HFFc6 (cell line): Measurements from ENCODE around the gene KIAA1549. TPM values are rescaled to one million over a fixed set of nuclear protein-coding genes. Genes with fewer than 3 reads are reported as not detected.

Experiments
- DNase-seq: peaks from one replicate; pipeline ENCODE4 v3.0.0-alpha.2; 2018
- H3K27ac Mint-ChIP-seq: 2 replicates; pipeline ENCODE4 v1.8.0; 2020; ENCODE audit warnings: mild to moderate bottlenecking, mixed read lengths
- H3K27me3 Mint-ChIP-seq: 2 replicates; pipeline ENCODE4 v1.8.0; 2021; ENCODE audit warnings: mild to moderate bottlenecking, moderate library complexity, mixed read lengths; ENCODE audit not compliant: insufficient read depth
- H3K36me3 Mint-ChIP-seq: 2 replicates; pipeline ENCODE4 v1.8.0; 2021; ENCODE audit warnings: low read depth, mixed read lengths
- H3K4me1 Mint-ChIP-seq: 2 replicates; pipeline ENCODE4 v1.8.0; 2020; ENCODE audit warnings: low read depth, mixed read lengths
- H3K4me3 Mint-ChIP-seq: 2 replicates; pipeline ENCODE4 v1.8.0; 2020; ENCODE audit warnings: mild to moderate bottlenecking, moderate library complexity, mixed read lengths
- H3K9me3 Mint-ChIP-seq: 2 replicates; pipeline ENCODE4 v1.8.0; 2020; ENCODE audit warnings: mild to moderate bottlenecking, mixed read lengths
- total RNA-seq, 6 experiments: library from RNA; stranded (reverse); fragmentation: NEBNext Ultra II Directional; extraction: Animal tissue kit (Norgen Biotek cat#: 25700); gene quantifications; 2 replicates in 1 of 6; 3 replicates in 5 of 6; pipeline ENCODE4 v1.2.3, GENCODE V29; 2021
- TF ChIP-seq, protein P1 (sequence below): fragments of 200-600 bp; sonication (generic); IDR thresholded peaks from 2 replicates; pipeline ENCODE4 v1.5.0; 2021; ENCODE audit warnings: antibody characterized with exemption, mild to moderate bottlenecking

The KIAA1549 gene
- total RNA-seq, 6 experiments from 2014 or later = 7.0 to 13.3 (median 7.9) TPM

DNA sequence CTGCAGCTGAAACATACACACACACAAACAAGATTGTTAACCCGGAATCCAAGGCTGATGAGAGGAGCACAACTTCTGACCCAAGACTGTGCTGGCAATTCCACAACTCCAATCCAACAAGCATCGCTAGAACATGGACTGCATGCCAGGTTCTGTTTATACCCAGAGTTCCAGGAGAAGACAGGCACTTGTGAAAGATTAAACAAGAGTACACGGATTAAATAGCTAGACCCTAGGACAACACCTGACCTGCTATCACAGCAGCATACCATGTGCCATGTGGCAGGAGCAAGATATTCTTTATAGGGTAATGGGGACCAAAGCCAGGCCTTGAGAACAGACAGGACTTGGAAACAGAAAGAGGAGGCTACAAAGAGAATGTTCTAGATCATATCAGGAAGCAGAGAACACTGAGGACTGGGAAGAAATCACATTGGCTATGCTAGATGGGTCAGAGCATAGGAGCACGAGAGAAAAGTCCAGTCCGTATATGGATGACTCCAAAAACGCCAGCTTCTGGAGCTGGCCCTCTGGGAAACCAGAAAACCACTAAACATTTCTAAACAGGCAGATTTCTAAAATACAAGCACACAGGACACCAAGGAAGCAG, 99.5 kb downstream of the KIAA1549 start:
- Mint-ChIP-seq H3K36me3 (no peaks in the 10 kb centered on the region), H3K4me1 (peaks cover 16% of the 10 kb centered on the region), H3K27ac (no peak overlapping the region), H3K4me3 (no peak overlapping the region), H3K27me3 (no peaks in the 10 kb centered on the region), H3K9me3 (no peaks in the 10 kb centered on the region)
- TF ChIP-seq, protein P1, sequence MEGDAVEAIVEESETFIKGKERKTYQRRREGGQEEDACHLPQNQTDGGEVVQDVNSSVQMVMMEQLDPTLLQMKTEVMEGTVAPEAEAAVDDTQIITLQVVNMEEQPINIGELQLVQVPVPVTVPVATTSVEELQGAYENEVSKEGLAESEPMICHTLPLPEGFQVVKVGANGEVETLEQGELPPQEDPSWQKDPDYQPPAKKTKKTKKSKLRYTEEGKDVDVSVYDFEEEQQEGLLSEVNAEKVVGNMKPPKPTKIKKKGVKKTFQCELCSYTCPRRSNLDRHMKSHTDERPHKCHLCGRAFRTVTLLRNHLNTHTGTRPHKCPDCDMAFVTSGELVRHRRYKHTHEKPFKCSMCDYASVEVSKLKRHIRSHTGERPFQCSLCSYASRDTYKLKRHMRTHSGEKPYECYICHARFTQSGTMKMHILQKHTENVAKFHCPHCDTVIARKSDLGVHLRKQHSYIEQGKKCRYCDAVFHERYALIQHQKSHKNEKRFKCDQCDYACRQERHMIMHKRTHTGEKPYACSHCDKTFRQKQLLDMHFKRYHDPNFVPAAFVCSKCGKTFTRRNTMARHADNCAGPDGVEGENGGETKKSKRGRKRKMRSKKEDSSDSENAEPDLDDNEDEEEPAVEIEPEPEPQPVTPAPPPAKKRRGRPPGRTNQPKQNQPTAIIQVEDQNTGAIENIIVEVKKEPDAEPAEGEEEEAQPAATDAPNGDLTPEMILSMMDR = no peak
- no peak for DNase-seq

DNA sequence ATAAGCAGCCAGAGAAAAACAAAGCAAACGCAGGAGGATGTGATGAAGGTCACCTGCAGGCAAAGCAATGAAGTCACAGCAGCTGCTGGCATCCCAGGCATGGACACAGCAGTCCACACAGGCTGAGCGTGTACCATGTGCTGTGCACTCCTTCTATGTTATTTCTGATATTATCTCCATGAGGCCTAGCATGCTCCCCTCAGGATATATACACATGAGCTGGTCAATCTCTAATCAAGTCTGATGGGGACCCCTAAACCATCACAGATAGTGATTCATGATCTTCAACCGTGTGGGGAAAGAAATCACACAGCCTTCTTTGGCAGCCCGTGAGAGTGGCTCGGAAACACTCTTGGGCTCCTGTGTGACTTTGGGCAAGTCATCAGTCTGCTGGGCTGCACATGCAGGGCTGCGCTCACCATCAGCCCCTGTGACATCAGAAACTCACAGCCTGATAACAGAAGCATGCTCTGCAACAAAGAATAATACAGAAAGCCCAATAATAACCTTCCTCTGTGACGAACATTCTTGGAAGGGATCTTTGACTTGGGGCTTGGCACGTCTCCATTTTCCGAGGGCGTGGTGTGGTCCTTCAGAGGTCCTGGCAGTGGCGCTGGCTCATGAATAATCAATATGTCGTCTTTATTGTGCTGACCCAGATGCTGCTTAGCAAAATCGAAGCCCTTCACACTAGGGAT, 100.2 kb downstream of the KIAA1549 start:
- H3K4me3 Mint-ChIP-seq = no peak overlapping the region
- DNase-seq = no peak
- no peak overlapping the region for H3K27ac Mint-ChIP-seq
- H3K4me1 Mint-ChIP-seq = peaks cover 18% of the 10 kb centered on the region
- H3K36me3 Mint-ChIP-seq = no peaks in the 10 kb centered on the region
- no peaks in the 10 kb centered on the region for H3K9me3 Mint-ChIP-seq
- TF ChIP-seq, protein P1 = no peak
- no peaks in the 10 kb centered on the region for H3K27me3 Mint-ChIP-seq

DNA sequence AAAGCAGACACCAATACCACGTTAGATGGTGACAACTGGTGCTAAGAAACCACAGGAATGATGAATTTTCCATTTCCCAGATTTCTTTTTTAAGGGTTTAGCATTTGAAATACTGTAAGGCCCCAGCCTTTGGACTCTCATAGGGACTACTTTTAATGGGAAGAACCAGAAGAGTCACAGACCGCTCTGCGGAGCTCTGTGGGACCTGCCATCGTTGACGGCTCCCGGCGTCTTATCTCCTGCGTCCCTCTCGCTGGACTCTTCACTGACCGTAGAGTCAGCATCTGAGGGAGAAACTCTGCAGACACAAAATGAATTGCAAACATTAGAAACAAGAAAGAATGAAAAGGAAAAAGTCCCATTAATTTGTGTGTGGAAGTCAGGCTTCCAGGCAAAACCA, 101.8 kb downstream of the KIAA1549 start:
- H3K4me1 Mint-ChIP-seq = peaks cover 35% of the 10 kb centered on the region
- no peaks in the 10 kb centered on the region for H3K9me3 Mint-ChIP-seq
- no peak overlapping the region for H3K27ac Mint-ChIP-seq
- H3K36me3 Mint-ChIP-seq = no peaks in the 10 kb centered on the region
- no peak overlapping the region for H3K4me3 Mint-ChIP-seq
- no peaks in the 10 kb centered on the region for H3K27me3 Mint-ChIP-seq
- DNase-seq = no peak
- TF ChIP-seq, protein P1 = no peak

DNA sequence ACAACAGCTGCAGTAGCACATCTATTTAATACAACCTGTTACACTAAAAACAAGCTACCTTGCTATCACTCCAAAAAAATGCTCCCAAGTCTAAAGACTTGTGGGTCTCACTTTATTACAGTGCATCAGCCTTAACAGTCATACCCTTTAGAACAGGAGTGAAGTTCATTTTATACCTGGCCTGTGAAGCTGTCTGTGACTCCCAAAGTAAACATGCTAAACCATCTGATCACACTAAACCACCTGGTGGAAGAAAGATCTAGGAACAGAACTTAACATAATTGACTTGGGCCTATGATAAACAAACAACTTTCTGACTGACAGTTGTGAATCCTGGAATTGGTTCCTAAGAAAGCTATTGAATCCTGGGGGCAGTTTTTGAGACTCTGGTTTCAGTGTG, 102.3 kb downstream of the KIAA1549 start:
- TF ChIP-seq, protein P1 = no peak
- Mint-ChIP-seq H3K4me3 (no peak overlapping the region), H3K9me3 (no peaks in the 10 kb centered on the region), H3K36me3 (no peaks in the 10 kb centered on the region), H3K4me1 (peaks cover 38% of the 10 kb centered on the region), H3K27me3 (no peaks in the 10 kb centered on the region), H3K27ac (no peak overlapping the region)
- DNase-seq = no peak

DNA sequence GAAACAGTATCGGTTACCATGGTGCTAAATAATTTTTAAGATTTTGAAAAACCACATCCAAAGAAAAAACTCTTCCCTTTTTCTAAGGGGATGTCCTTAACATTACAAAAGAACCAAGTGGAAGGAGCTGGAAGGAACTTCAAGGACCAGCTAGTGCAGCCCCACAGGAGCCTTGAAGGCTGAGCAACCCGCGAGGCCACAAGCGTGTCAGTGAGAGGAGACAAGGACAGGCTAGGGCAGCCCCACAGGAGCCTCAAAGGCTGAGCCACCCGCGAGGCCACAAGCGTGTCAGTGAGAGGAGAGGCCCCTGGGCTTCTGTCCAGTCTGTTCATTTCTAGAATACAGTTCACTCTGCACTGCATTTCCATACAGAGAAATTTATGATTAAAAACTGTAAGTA, 103.1 kb downstream of the KIAA1549 start:
- Mint-ChIP-seq H3K27me3 (no peaks in the 10 kb centered on the region), H3K36me3 (no peaks in the 10 kb centered on the region), H3K4me3 (no peak overlapping the region), H3K9me3 (no peaks in the 10 kb centered on the region), H3K4me1 (peaks cover 43% of the 10 kb centered on the region), H3K27ac (no peak overlapping the region)
- no peak for DNase-seq
- TF ChIP-seq, protein P1 = no peak
